Measurements from ENCODE around the gene ARL15.

DNA sequence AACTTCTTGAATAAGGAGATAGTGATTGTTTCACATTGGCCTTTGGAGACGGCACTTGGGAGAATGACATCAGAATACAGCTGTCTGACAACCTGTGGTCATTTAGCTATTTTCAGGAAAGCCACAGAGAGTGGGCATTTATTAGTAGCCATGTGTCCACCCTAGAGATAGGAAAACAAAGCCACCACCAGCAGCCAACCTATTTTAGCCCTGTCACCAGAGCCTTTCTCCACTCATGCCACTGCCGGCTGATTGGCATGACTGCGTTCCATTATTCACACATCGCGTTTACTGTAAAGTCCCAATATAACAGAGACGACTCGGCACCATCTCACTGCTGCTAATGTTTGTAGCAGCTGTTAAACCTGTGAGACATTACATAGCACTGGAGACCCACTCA lies 419.9 kb downstream of the ARL15 start:
- TF ChIP-seq ZNF311 (CRISPR knock-in tag; IDR thresholded peaks at IDR 0.05), result no peak
- no peak for TF ChIP-seq CREM (IDR thresholded peaks at IDR 0.05; ENCODE audit: low read depth)
- TF ChIP-seq NCOA2 (IDR thresholded peaks at IDR 0.05; ENCODE audit: partially characterized antibody in 2 of 2), result no peak
- TF ChIP-seq, protein P1, sequence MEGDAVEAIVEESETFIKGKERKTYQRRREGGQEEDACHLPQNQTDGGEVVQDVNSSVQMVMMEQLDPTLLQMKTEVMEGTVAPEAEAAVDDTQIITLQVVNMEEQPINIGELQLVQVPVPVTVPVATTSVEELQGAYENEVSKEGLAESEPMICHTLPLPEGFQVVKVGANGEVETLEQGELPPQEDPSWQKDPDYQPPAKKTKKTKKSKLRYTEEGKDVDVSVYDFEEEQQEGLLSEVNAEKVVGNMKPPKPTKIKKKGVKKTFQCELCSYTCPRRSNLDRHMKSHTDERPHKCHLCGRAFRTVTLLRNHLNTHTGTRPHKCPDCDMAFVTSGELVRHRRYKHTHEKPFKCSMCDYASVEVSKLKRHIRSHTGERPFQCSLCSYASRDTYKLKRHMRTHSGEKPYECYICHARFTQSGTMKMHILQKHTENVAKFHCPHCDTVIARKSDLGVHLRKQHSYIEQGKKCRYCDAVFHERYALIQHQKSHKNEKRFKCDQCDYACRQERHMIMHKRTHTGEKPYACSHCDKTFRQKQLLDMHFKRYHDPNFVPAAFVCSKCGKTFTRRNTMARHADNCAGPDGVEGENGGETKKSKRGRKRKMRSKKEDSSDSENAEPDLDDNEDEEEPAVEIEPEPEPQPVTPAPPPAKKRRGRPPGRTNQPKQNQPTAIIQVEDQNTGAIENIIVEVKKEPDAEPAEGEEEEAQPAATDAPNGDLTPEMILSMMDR (IDR thresholded peaks at IDR 0.05 in 2 of 3, conservative IDR thresholded peaks at IDR 0.05 in 1 of 3; ENCODE audit: insufficient read depth in 2 of 3, low read depth in 1 of 3, low read length in 3 of 3), result no peak
- no peak for TF ChIP-seq SMC3 (conservative IDR thresholded peaks at IDR 0.05; ENCODE audit: insufficient read depth, low read depth, low read length)
- TF ChIP-seq FOXP1 (CRISPR knock-in tag; IDR thresholded peaks at IDR 0.05), result no peak
- no peak for TF ChIP-seq CHD4 (IDR thresholded peaks at IDR 0.05; ENCODE audit: insufficient read depth, insufficient replicate concordance, low read depth, low read length, poor library complexity, severe bottlenecking)
- TF ChIP-seq POLR2AphosphoS5 (IDR thresholded peaks at IDR 0.05; ENCODE audit: control insufficient read depth, insufficient read depth, low read depth, low read length), result no peak
- no peak for TF ChIP-seq ZNF717 (CRISPR knock-in tag; IDR thresholded peaks at IDR 0.05)
- no peak for TF ChIP-seq THRAP3 (IDR thresholded peaks at IDR 0.05; ENCODE audit: borderline replicate concordance)

Data from K562 (cell line).